GM12878 (cell line): ENCODE results near the gene TEX30.
"Not testable (repeated sequence)": the region's sequence is repeated elsewhere in the genome, so short reads cannot be mapped to it uniquely, and the experiment has no call there.

Experiments used
- FOXM1 ChIP-seq: IDR thresholded peaks from 2 replicates; pipeline ENCODE4 v1.6.1; 2012; ENCODE audit warnings: low read depth, mild to moderate bottlenecking, inconsistent platforms, low read length, moderate library complexity
- SUZ12 ChIP-seq: fragments of 200-600 bp; sonication (generic); IDR thresholded peaks from one replicate; pipeline ENCODE4 v1.6.1; 2018; ENCODE audit warnings: antibody characterized with exemption, mild to moderate bottlenecking; ENCODE audit not compliant: unreplicated experiment
- TAF1 ChIP-seq: IDR thresholded peaks from 2 replicates; pipeline ENCODE4 v1.6.1; 2011; ENCODE audit warnings: mild to moderate bottlenecking, low read depth, low read length, borderline replicate concordance
- ZNF207 ChIP-seq: fragments of 450-650 bp; IDR thresholded peaks from 2 replicates; pipeline ENCODE4 v1.6.1; 2014; ENCODE audit warnings: antibody characterized with exemption, mild to moderate bottlenecking, borderline replicate concordance
- TF ChIP-seq, protein P1 (sequence below), 3 experiments: IDR thresholded peaks in 2 of 3; conservative IDR thresholded peaks in 1 of 3; 2 replicates each; pipeline ENCODE4 v1.5.1; 2011; ENCODE audit warnings: low read depth in 3 of 3, low read length in 3 of 3, mild to moderate bottlenecking in 3 of 3, control low read depth in 2 of 3, moderate library complexity in 2 of 3, inconsistent platforms in 1 of 3, mixed read lengths in 1 of 3; ENCODE audit not compliant: control insufficient read depth in 2 of 3, insufficient read depth in 1 of 3; ENCODE audit errors: extremely low read depth in 1 of 3
- TF ChIP-seq, protein P2 (sequence below): IDR thresholded peaks from 2 replicates; pipeline ENCODE4 v1.6.1; 2012; ENCODE audit warnings: mild to moderate bottlenecking, low read depth, low read length

DNA sequence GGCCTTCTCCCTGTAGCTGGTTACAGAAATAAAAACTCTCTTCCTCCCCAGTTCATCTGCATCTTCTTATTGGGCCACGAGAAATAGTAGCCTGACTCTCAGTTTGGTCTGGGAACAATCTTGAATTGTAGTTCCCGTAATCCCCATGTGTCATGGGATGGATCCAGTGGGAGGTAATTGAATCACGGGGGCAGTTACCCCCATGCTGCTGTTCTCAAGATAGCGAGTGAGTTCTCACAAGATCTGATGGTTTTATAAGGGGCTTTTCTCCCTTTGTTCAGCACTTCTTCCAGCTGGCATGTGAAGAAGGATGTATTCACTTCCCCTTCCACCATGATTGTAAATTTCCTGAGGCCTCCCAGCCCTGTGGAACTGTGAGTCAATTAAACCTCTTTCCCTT lies 7.1 kb upstream of the TEX30 start:
- not testable (repeated sequence) for TF ChIP-seq SUZ12, ZNF207, TAF1, FOXM1
- TF ChIP-seq, protein P1, sequence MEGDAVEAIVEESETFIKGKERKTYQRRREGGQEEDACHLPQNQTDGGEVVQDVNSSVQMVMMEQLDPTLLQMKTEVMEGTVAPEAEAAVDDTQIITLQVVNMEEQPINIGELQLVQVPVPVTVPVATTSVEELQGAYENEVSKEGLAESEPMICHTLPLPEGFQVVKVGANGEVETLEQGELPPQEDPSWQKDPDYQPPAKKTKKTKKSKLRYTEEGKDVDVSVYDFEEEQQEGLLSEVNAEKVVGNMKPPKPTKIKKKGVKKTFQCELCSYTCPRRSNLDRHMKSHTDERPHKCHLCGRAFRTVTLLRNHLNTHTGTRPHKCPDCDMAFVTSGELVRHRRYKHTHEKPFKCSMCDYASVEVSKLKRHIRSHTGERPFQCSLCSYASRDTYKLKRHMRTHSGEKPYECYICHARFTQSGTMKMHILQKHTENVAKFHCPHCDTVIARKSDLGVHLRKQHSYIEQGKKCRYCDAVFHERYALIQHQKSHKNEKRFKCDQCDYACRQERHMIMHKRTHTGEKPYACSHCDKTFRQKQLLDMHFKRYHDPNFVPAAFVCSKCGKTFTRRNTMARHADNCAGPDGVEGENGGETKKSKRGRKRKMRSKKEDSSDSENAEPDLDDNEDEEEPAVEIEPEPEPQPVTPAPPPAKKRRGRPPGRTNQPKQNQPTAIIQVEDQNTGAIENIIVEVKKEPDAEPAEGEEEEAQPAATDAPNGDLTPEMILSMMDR (IDR thresholded peaks at IDR 0.05 in 2 of 3, conservative IDR thresholded peaks at IDR 0.05 in 1 of 3; ENCODE audit: control insufficient read depth in 2 of 3, extremely low read depth in 1 of 3, insufficient read depth in 1 of 3, low read depth in 3 of 3, low read length in 3 of 3): not testable (repeated sequence)
- TF ChIP-seq, protein P2, sequence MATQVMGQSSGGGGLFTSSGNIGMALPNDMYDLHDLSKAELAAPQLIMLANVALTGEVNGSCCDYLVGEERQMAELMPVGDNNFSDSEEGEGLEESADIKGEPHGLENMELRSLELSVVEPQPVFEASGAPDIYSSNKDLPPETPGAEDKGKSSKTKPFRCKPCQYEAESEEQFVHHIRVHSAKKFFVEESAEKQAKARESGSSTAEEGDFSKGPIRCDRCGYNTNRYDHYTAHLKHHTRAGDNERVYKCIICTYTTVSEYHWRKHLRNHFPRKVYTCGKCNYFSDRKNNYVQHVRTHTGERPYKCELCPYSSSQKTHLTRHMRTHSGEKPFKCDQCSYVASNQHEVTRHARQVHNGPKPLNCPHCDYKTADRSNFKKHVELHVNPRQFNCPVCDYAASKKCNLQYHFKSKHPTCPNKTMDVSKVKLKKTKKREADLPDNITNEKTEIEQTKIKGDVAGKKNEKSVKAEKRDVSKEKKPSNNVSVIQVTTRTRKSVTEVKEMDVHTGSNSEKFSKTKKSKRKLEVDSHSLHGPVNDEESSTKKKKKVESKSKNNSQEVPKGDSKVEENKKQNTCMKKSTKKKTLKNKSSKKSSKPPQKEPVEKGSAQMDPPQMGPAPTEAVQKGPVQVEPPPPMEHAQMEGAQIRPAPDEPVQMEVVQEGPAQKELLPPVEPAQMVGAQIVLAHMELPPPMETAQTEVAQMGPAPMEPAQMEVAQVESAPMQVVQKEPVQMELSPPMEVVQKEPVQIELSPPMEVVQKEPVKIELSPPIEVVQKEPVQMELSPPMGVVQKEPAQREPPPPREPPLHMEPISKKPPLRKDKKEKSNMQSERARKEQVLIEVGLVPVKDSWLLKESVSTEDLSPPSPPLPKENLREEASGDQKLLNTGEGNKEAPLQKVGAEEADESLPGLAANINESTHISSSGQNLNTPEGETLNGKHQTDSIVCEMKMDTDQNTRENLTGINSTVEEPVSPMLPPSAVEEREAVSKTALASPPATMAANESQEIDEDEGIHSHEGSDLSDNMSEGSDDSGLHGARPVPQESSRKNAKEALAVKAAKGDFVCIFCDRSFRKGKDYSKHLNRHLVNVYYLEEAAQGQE: not testable (repeated sequence)
